Stimulated activated CD4-positive, alpha-beta T cell treated with anti-CD3 and anti-CD28 coated beads, Interleukin-4, amount 100 ng/mL, for 24 hours (primary cell): ENCODE data around the gene TEAD2.
"Not testable (repeated sequence)": the region's sequence is repeated elsewhere in the genome, so short reads cannot be mapped to it uniquely, and the experiment has no call there.

ENCODE experiments used
- DNase-seq: peaks from one replicate; pipeline ENCODE4 v3.0.0-alpha.2; 2020

The TEAD2 gene

DNA sequence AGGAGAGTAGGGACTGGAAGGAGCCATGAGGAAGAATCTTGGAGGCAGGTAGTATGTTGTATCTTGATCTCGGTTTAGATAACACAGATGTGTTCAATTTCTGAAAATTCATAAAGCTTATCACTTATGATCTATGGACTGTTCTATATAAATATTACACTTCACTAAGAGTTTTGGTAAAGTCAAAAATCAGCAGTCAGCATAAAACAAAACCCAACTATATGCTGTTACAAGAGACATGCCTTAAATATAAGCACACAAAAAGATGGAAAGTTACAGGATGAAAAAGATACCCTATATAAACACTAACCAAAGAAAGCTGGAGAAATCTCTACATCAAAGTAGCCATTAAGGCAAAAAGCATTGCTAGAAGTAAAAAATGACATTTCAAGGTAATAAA is 21.4 kb upstream of the TEAD2 start:
- no peak for DNase-seq

DNA sequence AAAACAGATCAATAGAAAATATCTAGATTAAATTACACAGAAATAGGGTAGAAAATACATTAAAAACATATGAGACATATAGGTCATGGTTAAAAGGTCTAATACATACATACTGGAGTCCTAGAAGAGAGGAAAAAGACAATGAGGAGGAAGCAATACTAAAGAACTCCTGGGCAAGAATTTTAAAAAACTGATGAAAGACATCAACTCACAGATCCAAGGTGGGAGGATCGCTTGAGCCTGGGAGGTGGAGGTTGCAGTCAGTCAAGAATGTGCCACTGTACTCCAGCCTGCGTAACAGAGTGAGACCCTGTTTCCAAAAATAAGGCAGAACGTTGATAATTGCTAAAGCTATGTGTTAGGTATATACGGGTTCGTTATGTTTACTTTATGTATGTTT is 20.4 kb upstream of the TEAD2 start:
- no peak for DNase-seq

DNA sequence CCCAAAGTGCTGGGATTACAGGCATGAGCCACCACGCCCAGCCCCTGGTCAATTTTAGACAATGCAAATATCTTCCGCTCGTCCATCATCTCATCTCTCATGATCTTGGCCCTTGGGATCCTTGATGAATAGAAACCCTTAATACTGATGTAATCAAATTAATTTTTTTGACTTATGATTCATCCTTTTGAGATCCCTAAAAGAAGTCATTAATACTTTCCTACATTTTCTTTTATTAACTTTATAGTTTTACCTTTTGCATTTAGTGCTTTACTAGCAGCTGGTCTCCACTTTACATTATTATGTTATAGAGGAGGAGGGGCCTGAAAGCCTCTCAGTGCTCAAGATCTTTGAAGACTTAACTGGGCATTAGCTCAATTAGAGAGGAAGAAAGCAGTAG is 18.2 kb upstream of the TEAD2 start:
- no peak for DNase-seq

DNA sequence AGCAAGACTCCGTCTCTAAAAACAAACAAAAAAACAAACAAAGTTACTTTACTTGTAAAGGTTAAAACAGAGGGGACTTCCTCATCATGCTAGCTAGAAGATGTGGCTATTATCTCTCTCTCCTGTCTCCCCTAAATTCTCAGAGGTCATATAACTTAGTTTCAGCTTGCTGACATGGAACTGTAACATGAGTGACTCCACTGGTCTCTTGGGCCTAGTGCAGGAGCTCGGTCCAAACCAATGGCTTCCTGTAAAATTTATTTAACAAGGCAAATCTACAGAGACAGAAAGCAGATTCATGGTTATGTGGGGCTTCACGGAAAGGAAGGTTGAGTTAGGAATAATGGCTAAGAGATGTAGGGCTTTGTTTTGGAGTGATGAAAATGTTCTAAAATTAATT is 16.3 kb upstream of the TEAD2 start:
- DNase-seq: no peak

- no peak for DNase-seq
Measured at GRCh38 chr19:49374665-49375434, 12.6 kb upstream of the TEAD2 start.

DNA sequence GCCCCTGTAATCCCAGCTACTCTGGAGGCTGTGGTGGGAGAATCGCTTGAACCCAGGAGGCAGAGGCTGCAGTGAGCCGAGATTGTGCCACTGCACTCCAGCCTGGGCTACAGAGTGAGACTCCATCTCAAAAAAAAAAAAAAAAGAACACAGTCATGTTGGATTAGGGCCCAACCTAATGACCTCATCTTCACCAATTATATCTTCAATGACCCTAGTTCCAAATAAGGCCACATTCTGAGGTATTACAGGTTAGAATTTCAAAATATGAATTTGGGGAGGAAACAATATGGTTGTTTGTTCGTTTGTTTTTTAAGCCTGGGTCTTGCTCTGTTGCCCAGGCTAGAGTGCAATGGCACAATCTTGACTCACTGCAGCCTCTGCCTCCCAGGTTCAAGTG is 11.0 kb upstream of the TEAD2 start:
- not testable (repeated sequence) for DNase-seq

DNA sequence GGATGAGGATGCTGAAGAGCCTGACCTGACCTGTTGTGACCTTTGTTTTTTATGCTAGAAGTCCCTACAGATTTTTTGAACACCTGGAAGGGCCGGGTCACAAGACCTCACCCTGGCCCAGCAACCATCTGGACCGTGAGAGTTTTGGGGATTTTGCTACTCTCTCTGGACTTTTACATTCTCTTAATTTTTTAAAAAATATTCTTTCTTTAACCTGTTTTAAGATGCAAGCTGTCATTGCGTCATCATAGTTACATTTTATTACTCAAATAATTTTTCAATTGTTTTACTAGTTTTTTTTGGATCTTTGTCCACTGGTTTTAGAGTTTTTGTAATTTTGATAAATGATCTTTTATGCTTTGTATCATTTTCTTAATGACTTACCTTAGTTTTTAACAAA is 9.0 kb upstream of the TEAD2 start:
- DNase-seq: no peak

DNA sequence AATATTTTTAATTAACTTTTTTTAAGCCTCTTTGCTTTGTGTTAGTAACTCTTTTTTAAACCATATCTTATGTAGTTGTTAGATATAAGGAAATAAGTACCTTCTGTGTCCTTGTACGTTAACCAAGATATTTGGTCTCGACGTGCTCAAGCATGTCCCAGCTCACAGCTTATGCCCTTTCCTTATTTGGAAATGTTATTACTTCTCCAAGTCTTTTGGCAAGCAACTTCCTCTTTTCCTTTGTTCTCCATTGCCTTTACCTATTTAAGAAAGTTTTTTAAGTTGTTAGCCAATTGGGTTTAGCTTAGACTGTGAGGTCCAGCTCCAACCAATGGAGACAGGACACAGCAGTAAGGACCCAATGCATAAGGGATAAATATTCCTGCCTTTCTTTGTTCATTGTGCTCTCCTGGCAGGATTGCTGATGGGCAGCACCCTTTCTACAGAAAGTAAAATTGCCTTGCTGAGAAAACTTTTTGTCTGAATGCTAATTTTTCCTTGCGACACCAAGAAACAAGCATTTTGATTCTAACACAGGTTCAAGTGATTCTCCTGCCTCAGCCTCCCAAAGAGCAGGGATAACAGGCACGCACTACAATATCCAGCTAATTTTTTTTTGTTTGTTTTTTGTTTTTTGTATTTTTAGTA is 6.6 kb upstream of the TEAD2 start:
- DNase-seq: no peak

DNA sequence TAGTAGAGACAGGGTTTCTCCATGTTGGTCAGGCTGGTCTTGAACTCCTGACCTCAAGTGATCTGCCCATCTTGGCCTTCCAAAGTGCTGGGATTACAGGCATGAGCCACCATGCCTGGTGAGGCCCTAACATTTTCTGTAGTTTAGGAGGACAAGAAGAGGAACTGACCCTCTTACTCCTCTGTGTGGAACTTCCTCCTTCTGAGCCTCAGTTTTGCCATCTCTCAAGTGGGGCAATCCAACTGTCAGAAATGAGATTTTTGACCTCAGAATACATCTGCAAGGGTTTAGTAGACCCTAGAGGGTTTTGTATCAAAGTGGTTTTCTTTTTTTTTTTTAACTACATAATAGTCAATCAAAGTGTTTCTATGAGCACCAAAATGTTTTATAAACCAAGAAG is 3.9 kb upstream of the TEAD2 start:
- no peak for DNase-seq

DNA sequence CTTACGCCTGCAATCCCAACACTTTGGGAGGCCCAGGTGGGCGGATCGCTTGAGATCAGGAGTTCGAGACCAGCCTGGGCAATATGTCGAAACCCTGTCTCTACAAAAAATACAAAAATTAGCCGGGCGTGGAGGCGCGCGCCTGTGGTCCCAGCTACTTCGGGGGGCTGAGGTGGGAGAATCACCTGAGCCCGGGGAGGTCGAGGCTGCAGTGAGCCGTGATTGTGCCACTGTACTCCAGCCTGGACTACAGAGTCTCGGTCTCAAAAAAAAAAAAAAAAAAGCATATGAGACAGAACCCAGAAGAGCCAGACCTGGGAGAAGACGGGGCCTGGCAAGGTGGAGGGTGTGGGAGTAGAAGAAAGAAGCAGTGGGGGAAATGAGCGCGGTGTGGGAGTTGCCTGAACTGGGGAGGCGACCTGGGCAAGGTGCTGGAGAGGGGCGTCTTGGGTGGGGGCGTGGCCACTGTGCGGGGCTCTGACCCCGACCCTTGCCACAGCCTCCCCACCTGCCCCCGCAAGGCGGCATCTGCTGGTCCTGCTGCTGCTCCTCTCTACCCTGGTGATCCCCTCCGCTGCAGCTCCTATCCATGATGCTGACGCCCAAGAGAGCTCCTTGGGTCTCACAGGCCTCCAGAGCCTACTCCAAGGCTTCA is 2.0 kb upstream of the TEAD2 start:
- DNase-seq: no peak

- DNase-seq: peak; percentile 63
Measured at GRCh38 chr19:49363268-49364082, 1.3 kb upstream of the TEAD2 start, which contains the start of gene DKKL1. TSS of gene DKKL1 (plus strand) at chr19:49363877. CDS start at chr19:49363999, 122 bp downstream.

GRCh38 chr19:49362929-49363267 is 682 bp upstream of the TEAD2 start:
- no peak for DNase-seq

GRCh38 chr19:49361438-49362047 is 673 bp downstream of the TEAD2 start:
- DNase-seq: no peak

DNA sequence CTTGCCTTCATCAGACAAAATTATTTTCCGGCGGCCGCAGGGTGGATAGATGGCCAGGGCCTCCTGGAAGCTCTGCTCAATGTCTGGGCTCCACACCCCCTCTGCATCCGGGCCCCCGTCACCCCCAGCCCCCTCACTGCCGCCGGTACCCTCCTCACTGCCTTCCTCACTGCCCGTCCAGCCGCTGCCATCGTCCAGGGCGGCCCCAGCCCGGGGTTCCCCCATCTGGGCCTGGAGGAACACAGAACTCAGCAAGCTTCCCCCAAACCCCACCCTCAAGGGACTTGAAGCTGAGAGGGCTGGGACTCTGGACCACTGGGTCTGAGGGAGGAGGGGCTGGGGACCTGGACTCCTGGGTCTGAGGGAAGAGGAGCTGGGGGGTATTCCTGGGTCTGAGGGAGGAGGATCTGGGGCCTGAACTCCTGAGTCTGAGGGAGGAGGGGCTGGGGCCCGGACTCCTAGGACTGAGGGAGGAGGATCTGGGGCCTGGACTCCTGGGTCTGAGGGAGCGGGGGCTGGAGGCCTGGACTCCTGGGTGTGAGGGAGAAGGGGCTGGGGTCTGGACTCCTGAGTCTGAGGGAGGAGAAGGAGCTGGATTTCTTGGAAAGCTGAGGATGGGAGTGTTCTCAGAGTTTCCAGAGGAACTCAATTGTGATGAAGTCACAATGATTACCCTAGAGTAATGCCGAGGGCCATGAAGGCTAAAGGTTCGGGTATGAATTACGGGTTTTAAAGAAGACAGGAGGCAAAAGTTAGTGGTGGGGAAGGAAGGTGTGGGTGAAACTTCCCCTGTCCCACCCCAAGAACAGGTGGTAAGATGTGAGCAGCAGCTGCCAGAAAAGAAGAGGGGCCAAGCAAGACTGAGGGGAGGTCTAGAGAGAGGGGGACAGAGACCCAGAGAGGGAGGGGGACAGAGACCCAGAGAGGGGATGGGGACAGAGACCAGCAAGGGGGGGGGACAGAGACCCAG is 2.1 kb downstream of the TEAD2 start:
- DNase-seq: no peak

GRCh38 chr19:49357186-49357585 is 5.0 kb downstream of the TEAD2 start:
- no peak for DNase-seq

DNA sequence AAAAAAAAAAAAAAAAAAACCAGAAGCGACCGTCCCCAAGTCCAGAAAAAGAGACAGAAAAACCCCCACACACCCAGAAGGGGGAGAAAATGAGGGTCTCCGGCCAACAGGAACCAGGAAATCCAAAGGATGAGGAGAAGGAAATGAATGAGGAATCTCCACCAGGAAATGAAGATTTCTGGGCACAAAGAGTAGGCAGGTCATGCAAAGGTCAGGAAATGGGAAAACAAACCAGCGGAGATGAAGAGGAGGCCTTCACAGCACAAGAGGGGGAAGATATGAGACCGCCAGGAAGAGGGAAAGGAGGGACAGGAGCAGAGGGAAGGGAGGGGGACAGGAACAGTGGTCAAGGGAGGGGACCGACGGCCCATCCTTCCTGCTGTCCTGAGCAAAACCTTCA is 5.8 kb downstream of the TEAD2 start:
- DNase-seq: no peak

GRCh38 chr19:49355909-49356353 is 6.3 kb downstream of the TEAD2 start:
- no peak for DNase-seq

GRCh38 chr19:49349567-49349966 is 12.6 kb downstream of the TEAD2 start:
- no peak for DNase-seq

- DNase-seq: no peak
Measured at GRCh38 chr19:49348305-49349189, 13.7 kb downstream of the TEAD2 start.

DNA sequence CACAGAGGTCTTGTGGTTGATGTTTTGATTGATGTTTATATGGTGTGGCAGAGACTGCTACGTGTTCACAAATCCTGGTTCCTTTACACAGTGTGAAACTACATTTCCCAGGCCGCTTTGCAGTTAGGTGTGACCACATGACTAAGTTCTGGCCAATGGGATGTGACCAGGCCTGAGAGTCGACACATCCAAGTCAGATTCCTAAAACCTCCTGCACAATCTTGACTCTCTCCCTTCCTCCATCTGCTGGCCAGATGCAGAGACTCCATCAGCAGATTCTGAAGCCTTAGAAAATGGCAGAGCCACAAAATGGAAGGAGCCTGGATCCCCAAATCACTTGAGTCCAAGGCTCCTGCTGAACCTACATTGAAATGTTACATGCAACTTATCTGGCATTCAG is 14.4 kb downstream of the TEAD2 start:
- no peak for DNase-seq

DNA sequence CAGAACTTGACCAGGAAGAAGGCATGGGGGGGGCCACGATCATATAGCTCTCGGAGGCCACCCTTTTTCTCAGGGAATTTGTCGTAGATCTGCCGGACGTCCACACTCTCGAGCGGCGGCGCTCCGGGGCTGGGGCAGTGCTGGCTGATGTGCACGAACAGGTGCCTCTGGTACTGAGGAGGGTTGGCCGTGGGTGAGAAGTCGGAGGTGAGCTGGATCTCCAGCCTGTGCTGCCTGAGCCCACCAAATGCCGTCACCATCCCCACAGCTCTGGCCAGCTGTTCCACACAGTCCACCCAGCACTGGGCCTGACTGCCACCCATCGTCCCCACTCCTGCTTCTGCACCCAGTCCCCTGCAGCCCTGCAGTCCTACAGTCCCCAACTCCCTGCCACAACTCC is 15.0 kb downstream of the TEAD2 start:
- no peak for DNase-seq
